Endothelial cell of umbilical vein (primary cell): ENCODE results near the gene STX5. TPM values are rescaled to one million over a fixed set of nuclear protein-coding genes. Genes with fewer than 3 reads are reported as not detected.
A peak's percentile ranks its signal among the peaks of the same experiment; 100 is the strongest.

Source experiments
- BruUV-seq: library from RNA; stranded (reverse); fragments of 400-500 nt; replicated peaks from 2 replicates; lab custom pipeline; 2021; lab: Mats Ljungman, UMichigan
- CTCF ChIA-PET: fragments of 300-600, 350-600 bp; sonication (Branson Sonifier 250); formaldehyde crosslinking; loops from one replicate; lab custom pipeline; 2021; ENCODE audit warnings: antibody characterized with exemption, inconsistent platforms; lab: Charles Lee
- POLR2A ChIA-PET: fragments of 300-600, 350-600 bp; sonication (Branson Sonifier 250); formaldehyde crosslinking; loops from one replicate; lab custom pipeline; 2021; ENCODE audit warnings: antibody characterized with exemption, inconsistent platforms; lab: Charles Lee
- DNase-seq: peaks from one replicate; pipeline ENCODE4 v3.0.0-alpha.2; 2011; ENCODE audit warnings: low read depth, low spot score
- FAIRE-seq: peaks from 2 replicates; lab custom pipeline; 2011; peaks lifted over from hg19 to GRCh38; lab: Jason Lieb, UNC
- H2AFZ ChIP-seq: 2 replicates; pipeline ENCODE4 v1.6.0; 2012; ENCODE audit warnings: low read depth, low read length, control low read depth, inconsistent platforms
- H3K27ac ChIP-seq: 2 replicates; pipeline ENCODE4 v1.5.1; 2011; ENCODE audit warnings: low read depth, mild to moderate bottlenecking, control low read depth, low read length, moderate library complexity; ENCODE audit not compliant: insufficient read depth
- H3K27me3 ChIP-seq, 2 experiments: 2 replicates each; pipeline versions ENCODE4 v1.6.0 to v1.6.1; 2011; ENCODE audit warnings: low read length in 2 of 2, mixed read lengths in 1 of 2; ENCODE audit not compliant: control insufficient read depth in 2 of 2, insufficient read depth in 2 of 2
- H3K36me3 ChIP-seq, 2 experiments: 2 replicates in 1 of 2; 3 replicates in 1 of 2; pipeline ENCODE4 v1.5.1; 2011; ENCODE audit warnings: low read length in 2 of 2, mild to moderate bottlenecking in 1 of 2, moderate library complexity in 1 of 2; ENCODE audit not compliant: control insufficient read depth in 2 of 2, insufficient read depth in 2 of 2; ENCODE audit errors: extremely low read depth in 1 of 2
- H3K4me1 ChIP-seq: 3 replicates; pipeline ENCODE4 v1.5.1; 2011; ENCODE audit warnings: mild to moderate bottlenecking, low read length; ENCODE audit not compliant: control insufficient read depth, insufficient read depth; ENCODE audit errors: extremely low read depth
- H3K4me2 ChIP-seq: 2 replicates; pipeline ENCODE4 v1.6.1; 2011; ENCODE audit warnings: low read length, control low read depth, mixed read lengths; ENCODE audit not compliant: insufficient read depth
- H3K4me3 ChIP-seq, 3 experiments: fragments of 200-600 bp in 1 of 3; sonication (generic), shearing (Covaris generic) in 1 of 3; replicated peaks in 1 of 3; 2 replicates each; pipeline ENCODE4 v1.5.1; 2011 to 2016; ENCODE audit warnings: control low read depth in 3 of 3, low read length in 3 of 3, mild to moderate bottlenecking in 2 of 3, inconsistent platforms in 1 of 3, low read depth in 1 of 3, moderate library complexity in 1 of 3; ENCODE audit not compliant: insufficient read depth in 1 of 3
- H3K79me2 ChIP-seq: 2 replicates; pipeline ENCODE4 v1.6.0; 2012; ENCODE audit warnings: low read length, inconsistent platforms; ENCODE audit not compliant: control insufficient read depth, insufficient read depth
- H3K9ac ChIP-seq: replicated peaks from 2 replicates; pipeline ENCODE3; 2011; ENCODE audit warnings: low read length, control low read depth; ENCODE audit not compliant: insufficient read depth; ENCODE audit errors: extremely low read depth
- H3K9me1 ChIP-seq: replicated peaks from 3 replicates; pipeline ENCODE4 v1.6.0; 2011; ENCODE audit warnings: mild to moderate bottlenecking, low read length; ENCODE audit not compliant: control insufficient read depth, insufficient read depth; ENCODE audit errors: extremely low read depth
- H3K9me3 ChIP-seq: replicated peaks from 2 replicates; pipeline ENCODE4 v1.5.1; 2012; ENCODE audit warnings: low read length, inconsistent platforms; ENCODE audit not compliant: control insufficient read depth, insufficient read depth
- H4K20me1 ChIP-seq: replicated peaks from 2 replicates; pipeline ENCODE3; 2011; ENCODE audit warnings: mild to moderate bottlenecking, low read length; ENCODE audit not compliant: control insufficient read depth, insufficient read depth; ENCODE audit errors: extremely low read depth
- EZH2 ChIP-seq: IDR thresholded peaks from 2 replicates; pipeline ENCODE4 v1.6.1; 2012; ENCODE audit warnings: borderline replicate concordance, low read depth, mild to moderate bottlenecking, moderate library complexity, low read length, inconsistent platforms; ENCODE audit not compliant: severe bottlenecking
- FOS ChIP-seq: IDR thresholded peaks from 2 replicates; pipeline ENCODE4 v1.6.1; 2011; ENCODE audit warnings: mild to moderate bottlenecking, low read length, moderate library complexity, borderline replicate concordance; ENCODE audit not compliant: insufficient read depth
- GATA2 ChIP-seq: IDR thresholded peaks from 2 replicates; pipeline ENCODE4 v1.7.0; 2011; ENCODE audit warnings: low read depth, mild to moderate bottlenecking, moderate library complexity, mixed read lengths, low read length; ENCODE audit not compliant: insufficient read length, insufficient read depth
- JUN ChIP-seq: IDR thresholded peaks from 2 replicates; pipeline ENCODE4 v1.6.1; 2011; ENCODE audit warnings: borderline replicate concordance, low read depth; ENCODE audit not compliant: insufficient read length, insufficient read depth
- MYC ChIP-seq: IDR thresholded peaks from one replicate; pipeline ENCODE4 v1.6.1; 2011; ENCODE audit warnings: mild to moderate bottlenecking, low read depth, low read length
- POLR2A ChIP-seq: IDR thresholded peaks from 2 replicates; pipeline ENCODE4 v1.6.1; 2012; ENCODE audit warnings: low read depth, mild to moderate bottlenecking, control low read depth, low read length
- POLR2AphosphoS5 ChIP-seq: IDR thresholded peaks from 2 replicates; pipeline ENCODE4 v1.6.1; 2012; ENCODE audit warnings: low read depth, mild to moderate bottlenecking, control low read depth, low read length, moderate library complexity; ENCODE audit not compliant: insufficient read depth
- dilution Hi-C: fragments of 300-500 bp; cut with MboI; formaldehyde crosslinking; loops from one replicate; pipeline ENCODE4 v1.15.0; 2019; ENCODE audit warnings: low sequenced_read_pairs; ENCODE audit not compliant: extremely low pct_ligation_motif_present
- intact Hi-C: fragments of 100-400 bp; cut with micrococcal nuclease; formaldehyde crosslinking; loops from one replicate; pipeline ENCODE4 v1.10.0; 2022
- polyA plus RNA-seq, 4 experiments: library from polyadenylated mRNA; depleted of rRNA in 3 of 4; stranded (reverse) in 3 of 4; unstranded in 1 of 4; fragments of >200 nt; gene quantifications; 2 replicates each; pipeline versions ENCODE4 v1.2.1 to v1.2.3, GENCODE V29; 2011 to 2012; ENCODE audit warnings: missing spikeins in 1 of 4
- total RNA-seq: library from RNA; stranded (reverse); gene quantifications from 2 replicates; pipeline ENCODE4 v1.2.3, GENCODE V29; 2021
- TF ChIP-seq, protein P1 (sequence below): IDR thresholded peaks from 2 replicates; pipeline ENCODE4 v1.6.1; 2011; ENCODE audit not compliant: insufficient read depth, insufficient read length
- TF ChIP-seq, protein P2 (sequence below), 2 donors: IDR thresholded peaks; 1 replicate in 1 of 2; 2 replicates in 1 of 2; pipeline ENCODE4 v1.5.1; 2011; ENCODE audit warnings: low read length in 2 of 2, mild to moderate bottlenecking in 2 of 2, moderate library complexity in 2 of 2, control low read depth in 1 of 2, inconsistent platforms in 1 of 2, low read depth in 1 of 2; ENCODE audit not compliant: insufficient read depth in 1 of 2; ENCODE audit errors: extremely low read depth in 1 of 2

The STX5 gene
- total and polyA plus RNA-seq, 2 donors (not counting 3 experiments of a cell fraction or from before 2014, with no cell fraction given), result 41.3 to 46.4 TPM

DNA sequence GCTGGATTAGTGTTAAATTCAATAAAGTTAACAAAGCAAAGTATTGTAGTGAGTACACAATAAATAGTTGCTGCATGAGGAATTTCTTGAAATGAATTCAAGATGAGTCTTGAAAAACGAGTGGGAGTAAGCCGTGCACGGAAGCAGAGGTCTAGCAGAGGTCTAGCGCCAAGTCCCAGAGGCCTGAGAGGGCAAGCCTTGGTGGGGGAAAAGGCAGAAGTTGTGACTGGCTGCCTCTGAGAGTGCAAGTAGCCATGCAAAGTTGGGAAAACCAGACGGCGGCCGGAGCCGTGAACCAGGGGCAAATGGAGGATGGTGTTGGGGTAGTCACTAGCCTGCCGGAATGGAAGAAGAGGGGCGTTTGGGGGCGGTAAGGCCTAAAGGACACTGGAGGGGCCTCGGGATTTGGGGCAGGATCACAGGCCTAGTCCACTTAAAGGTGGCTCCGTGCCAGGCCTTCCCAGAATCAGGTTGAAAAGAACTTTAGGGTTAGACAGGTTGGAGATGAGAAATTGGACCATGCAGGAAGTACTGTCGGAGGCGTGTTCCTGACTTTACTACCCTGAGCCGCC lies 48.5 kb upstream of the STX5 start:
- Histone ChIP-seq H3K4me2 (peak overlapping the region; percentile 70), H3K79me2 (peaks cover 45% of the 10 kb centered on the region), H4K20me1 (peaks cover 3% of the 10 kb centered on the region), H2AFZ (peak overlapping the region; percentile 39), H3K9me3 (no peaks in the 10 kb centered on the region), H3K27ac (peak overlapping the region; percentile 100), H3K27me3 (no peaks in the 10 kb centered on the region), H3K36me3 (peaks cover 15 to 21% of the 10 kb centered on the region in 2 experiments), H3K9me1 (no peaks in the 10 kb centered on the region), H3K4me1 (peaks cover 40% of the 10 kb centered on the region), H3K4me3 (peak overlapping the region; percentile 5 to 75 (median 63)), H3K9ac (peak overlapping the region; percentile 100)
- CTCF ChIA-PET, result interaction anchor here (0.9 to 1.7 kb wide), 8 partner anchors 9 to 200 kb away, joined by 3 to 36 read pairs (median 4); partner anchors contain the start of gene TMEM179B
- no peak for TF ChIP-seq GATA2
- TF ChIP-seq JUN, result no peak
- TF ChIP-seq EZH2, result no peak
- no peak for TF ChIP-seq POLR2AphosphoS5
- no TSS peak for BruUV-seq
- intact Hi-C loops (loop anchor here (5.0 kb wide), 3 partner anchors 108 to 483 kb away; partner anchors contain the start of genes HNRNPUL2, TAF6L and TTC9C), dilution Hi-C loops (no loop called here)
- FAIRE-seq (no peak), DNase-seq (peak; percentile 62)
- POLR2A ChIA-PET, result interaction anchor here (1.5 to 1.9 kb wide), 2 partner anchors 24 to 76 kb away, joined by 6 to 11 read pairs; no protein-coding TSS in a partner anchor

DNA sequence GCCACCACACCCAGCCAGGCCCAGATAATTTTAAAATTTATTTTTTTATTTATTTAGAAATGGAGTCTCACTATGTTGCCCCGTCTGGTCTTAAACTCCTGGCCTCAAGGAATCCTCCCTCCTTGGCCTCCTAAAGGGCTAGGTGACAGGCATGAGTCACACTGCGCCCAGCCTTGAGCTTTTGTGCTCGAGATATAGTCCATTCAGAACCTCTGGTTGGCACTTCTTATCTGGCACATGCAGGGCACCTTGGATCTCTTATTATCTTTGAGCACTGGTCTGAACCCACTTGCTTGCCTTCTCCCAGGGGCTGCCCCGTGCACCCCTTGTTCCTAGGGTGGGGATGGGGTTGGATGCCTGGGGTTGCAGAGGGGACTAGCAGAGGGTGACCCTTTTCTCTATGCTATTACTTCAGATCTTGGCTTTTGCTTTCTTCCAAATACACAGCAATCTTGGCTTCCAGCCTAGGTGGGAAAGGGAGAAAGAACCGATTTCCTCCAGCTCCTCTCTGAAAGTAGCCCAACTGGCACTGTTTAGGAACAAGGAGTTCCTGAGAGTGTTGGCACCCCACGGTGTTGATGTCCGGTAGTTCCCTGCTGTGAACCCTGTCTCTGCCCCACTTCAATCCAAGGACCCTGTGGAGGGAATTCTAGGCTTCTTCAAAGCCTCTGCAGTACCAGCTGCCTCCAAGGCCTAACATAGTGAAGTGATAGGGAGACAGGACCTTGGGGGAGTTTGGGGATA lies 47.6 kb upstream of the STX5 start:
- Histone ChIP-seq H4K20me1 (no peaks in the 10 kb centered on the region), H3K27ac (peak overlapping the region; percentile 0), H3K27me3 (no peaks in the 10 kb centered on the region), H3K4me1 (peaks cover 34% of the 10 kb centered on the region), H3K9me1 (no peaks in the 10 kb centered on the region), H3K4me2 (peak overlapping the region; percentile 70), H3K9me3 (no peaks in the 10 kb centered on the region), H3K4me3 (no peak overlapping the region), H3K79me2 (peaks cover 38% of the 10 kb centered on the region), H2AFZ (no peak overlapping the region), H3K36me3 (peaks cover 9 to 18% of the 10 kb centered on the region in 2 experiments), H3K9ac (no peak overlapping the region)
- peak; percentile 24 for FAIRE-seq
- ChIA-PET POLR2A (interaction anchor here (0.9 kb wide), 1 partner anchor 38 kb away, joined by 8 read pairs; no protein-coding TSS in a partner anchor), CTCF (interaction anchor here (0.9 to 1.2 kb wide), 3 partner anchors 10 to 199 kb away, joined by 3 to 5 read pairs (median 3); no protein-coding TSS in a partner anchor)
- BruUV-seq, result no TSS peak
- DNase-seq, result peak; percentile 43
- dilution Hi-C loops, result no loop called here
- TF ChIP-seq, protein P1, sequence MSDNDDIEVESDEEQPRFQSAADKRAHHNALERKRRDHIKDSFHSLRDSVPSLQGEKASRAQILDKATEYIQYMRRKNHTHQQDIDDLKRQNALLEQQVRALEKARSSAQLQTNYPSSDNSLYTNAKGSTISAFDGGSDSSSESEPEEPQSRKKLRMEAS, result no peak
- no peak for TF ChIP-seq FOS
- no peak for TF ChIP-seq EZH2
- TF ChIP-seq MYC, result no peak
- no peak for TF ChIP-seq GATA2
- TF ChIP-seq, protein P2, sequence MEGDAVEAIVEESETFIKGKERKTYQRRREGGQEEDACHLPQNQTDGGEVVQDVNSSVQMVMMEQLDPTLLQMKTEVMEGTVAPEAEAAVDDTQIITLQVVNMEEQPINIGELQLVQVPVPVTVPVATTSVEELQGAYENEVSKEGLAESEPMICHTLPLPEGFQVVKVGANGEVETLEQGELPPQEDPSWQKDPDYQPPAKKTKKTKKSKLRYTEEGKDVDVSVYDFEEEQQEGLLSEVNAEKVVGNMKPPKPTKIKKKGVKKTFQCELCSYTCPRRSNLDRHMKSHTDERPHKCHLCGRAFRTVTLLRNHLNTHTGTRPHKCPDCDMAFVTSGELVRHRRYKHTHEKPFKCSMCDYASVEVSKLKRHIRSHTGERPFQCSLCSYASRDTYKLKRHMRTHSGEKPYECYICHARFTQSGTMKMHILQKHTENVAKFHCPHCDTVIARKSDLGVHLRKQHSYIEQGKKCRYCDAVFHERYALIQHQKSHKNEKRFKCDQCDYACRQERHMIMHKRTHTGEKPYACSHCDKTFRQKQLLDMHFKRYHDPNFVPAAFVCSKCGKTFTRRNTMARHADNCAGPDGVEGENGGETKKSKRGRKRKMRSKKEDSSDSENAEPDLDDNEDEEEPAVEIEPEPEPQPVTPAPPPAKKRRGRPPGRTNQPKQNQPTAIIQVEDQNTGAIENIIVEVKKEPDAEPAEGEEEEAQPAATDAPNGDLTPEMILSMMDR (IDR thresholded peaks at IDR 0.05; ENCODE audit: extremely low read depth in 1 of 2, insufficient read depth in 1 of 2, low read depth in 1 of 2, low read length in 2 of 2), result no peak
- no peak for TF ChIP-seq POLR2A
- no peak for TF ChIP-seq JUN
- no peak for TF ChIP-seq POLR2AphosphoS5
- intact Hi-C loops, result no loop called here
